GM19463 (cell line): ENCODE results near the gene SHISA3.
A peak's percentile ranks its signal among the peaks of the same experiment; 100 is the strongest.
"Not testable (repeated sequence)": the region's sequence is repeated elsewhere in the genome, so short reads cannot be mapped to it uniquely, and the experiment has no call there.

Experiments used
- ATAC-seq: cut with Tn5 transposase; IDR thresholded peaks from one replicate; pipeline ENCODE4 v1.9.1; 2021; ENCODE audit warnings: mild to moderate bottlenecking, moderate library complexity; ENCODE audit not compliant: unreplicated experiment

SHISA3 gene

GRCh38 chr4:42396752-42397634, at the start of gene SHISA3:
Gene SHISA3, plus strand, starts transcription at chr4:42397488. Its CDS starts 569 bp downstream, at chr4:42398057.
- ATAC-seq, result peak; percentile 38

GRCh38 chr4:42348247-42348646, 49.0 kb upstream of the SHISA3 start:
- ATAC-seq, result no peak

- ATAC-seq, result no peak
Observed at GRCh38 chr4:42348692-42349091, 48.6 kb upstream of the SHISA3 start.

- no peak for ATAC-seq
Observed at GRCh38 chr4:42350611-42351182, 46.6 kb upstream of the SHISA3 start.

GRCh38 chr4:42352049-42352448, 45.2 kb upstream of the SHISA3 start:
- no peak for ATAC-seq

- peak; percentile 68 for ATAC-seq
Observed at GRCh38 chr4:42357325-42357724, 40.0 kb upstream of the SHISA3 start.

- ATAC-seq, result no peak
Observed at GRCh38 chr4:42359711-42360110, 37.6 kb upstream of the SHISA3 start.

GRCh38 chr4:42360256-42360669, 37.0 kb upstream of the SHISA3 start:
- no peak for ATAC-seq

- no peak for ATAC-seq
Observed at GRCh38 chr4:42361456-42361855, 35.8 kb upstream of the SHISA3 start.

GRCh38 chr4:42362591-42362990, 34.7 kb upstream of the SHISA3 start:
- ATAC-seq, result no peak

GRCh38 chr4:42363614-42364013, 33.7 kb upstream of the SHISA3 start:
- no peak for ATAC-seq

- ATAC-seq, result no peak
Observed at GRCh38 chr4:42364266-42365053, 32.8 kb upstream of the SHISA3 start.

GRCh38 chr4:42366959-42367358, 30.3 kb upstream of the SHISA3 start:
- ATAC-seq, result no peak

- no peak for ATAC-seq
Observed at GRCh38 chr4:42369489-42369888, 27.8 kb upstream of the SHISA3 start.

- no peak for ATAC-seq
Observed at GRCh38 chr4:42371305-42372252, 25.7 kb upstream of the SHISA3 start.

- ATAC-seq, result not testable (repeated sequence)
Observed at GRCh38 chr4:42372303-42372702, 25.0 kb upstream of the SHISA3 start.

GRCh38 chr4:42377497-42377896, 19.8 kb upstream of the SHISA3 start:
- no peak for ATAC-seq

- no peak for ATAC-seq
Observed at GRCh38 chr4:42381666-42382065, 15.6 kb upstream of the SHISA3 start.

- no peak for ATAC-seq
Observed at GRCh38 chr4:42385516-42385915, 11.8 kb upstream of the SHISA3 start.

- ATAC-seq, result no peak
Observed at GRCh38 chr4:42390622-42391354, 6.5 kb upstream of the SHISA3 start.
